GM21447 (cell line): ENCODE results near the gene CAPN5.

ENCODE experiments used
- ATAC-seq: cut with Tn5 transposase; IDR thresholded peaks from one replicate; pipeline ENCODE4 v1.9.1; 2021; ENCODE audit not compliant: unreplicated experiment

Gene CAPN5

DNA sequence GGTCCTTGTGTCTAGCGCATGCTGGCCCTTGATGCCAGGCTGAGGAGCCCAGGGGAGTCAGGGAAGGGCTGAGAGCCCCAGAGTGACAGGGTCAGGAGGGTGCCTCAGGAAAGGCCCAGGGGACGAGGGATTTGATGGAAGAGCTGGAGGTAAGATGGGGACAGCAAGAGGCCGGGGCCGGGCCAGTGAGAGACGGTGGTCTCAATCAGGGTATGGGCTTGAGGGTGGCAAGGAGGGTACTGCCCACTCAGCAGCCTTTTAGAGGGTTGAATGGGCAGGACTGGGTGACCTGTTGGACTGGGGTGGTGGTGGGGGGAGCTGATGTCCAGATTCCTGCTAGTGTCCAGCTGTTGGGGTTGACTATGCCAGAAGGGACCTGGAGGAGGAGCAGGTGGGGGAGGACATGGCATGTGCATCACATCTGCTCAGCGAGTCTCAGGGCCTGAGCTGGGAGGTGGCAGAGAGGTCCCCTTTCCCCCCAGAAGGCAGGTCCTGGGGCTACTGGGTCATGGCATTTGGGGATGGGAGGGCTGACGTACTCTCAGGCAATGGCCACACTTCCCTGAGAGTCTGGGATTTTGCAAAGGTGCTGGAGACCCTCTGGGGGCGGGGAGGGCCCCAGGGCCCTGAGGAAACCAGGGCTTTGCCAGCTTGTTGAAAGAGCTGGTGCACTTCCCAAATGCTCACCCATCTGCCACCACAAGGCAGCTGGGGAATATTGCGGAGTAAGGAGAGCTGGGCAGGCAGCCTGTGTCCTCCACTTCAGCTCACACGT lies 79.7 kb downstream of the CAPN5 start:
- ATAC-seq: no peak

- no peak for ATAC-seq
Measured at GRCh38 chr11:77147036-77147315, 80.2 kb downstream of the CAPN5 start.

DNA sequence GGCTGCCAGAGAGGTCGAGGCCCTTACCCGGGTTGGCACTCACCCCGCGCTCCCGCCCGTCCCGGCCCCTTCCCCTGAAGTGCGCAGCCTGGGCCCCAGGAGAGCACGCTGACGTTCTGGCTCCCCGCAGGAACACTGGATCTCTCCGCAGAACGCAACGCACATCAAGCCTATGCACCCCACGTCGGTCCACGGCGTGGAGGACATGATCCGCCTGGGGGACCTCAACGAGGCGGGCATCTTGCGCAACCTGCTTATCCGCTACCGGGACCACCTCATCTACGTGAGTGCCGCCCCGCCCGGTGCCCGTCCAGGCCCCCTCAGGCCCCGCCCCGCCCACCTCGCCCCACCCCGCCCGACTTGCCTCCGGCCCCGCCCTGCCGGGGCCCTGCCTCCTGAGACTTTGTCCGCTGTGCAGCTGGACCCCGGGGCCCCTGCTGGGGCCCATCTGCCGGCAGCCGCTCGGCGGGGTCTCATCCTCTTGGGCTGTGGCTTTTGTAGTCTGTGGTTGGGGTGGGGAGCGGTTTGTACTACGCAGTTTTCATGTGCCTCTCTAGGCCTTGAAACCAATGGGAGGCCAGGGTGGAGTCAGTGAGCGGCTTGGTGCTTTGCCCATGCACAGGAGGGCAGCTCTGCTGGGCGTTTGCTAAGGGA lies 81.0 kb downstream of the CAPN5 start:
- no peak for ATAC-seq

DNA sequence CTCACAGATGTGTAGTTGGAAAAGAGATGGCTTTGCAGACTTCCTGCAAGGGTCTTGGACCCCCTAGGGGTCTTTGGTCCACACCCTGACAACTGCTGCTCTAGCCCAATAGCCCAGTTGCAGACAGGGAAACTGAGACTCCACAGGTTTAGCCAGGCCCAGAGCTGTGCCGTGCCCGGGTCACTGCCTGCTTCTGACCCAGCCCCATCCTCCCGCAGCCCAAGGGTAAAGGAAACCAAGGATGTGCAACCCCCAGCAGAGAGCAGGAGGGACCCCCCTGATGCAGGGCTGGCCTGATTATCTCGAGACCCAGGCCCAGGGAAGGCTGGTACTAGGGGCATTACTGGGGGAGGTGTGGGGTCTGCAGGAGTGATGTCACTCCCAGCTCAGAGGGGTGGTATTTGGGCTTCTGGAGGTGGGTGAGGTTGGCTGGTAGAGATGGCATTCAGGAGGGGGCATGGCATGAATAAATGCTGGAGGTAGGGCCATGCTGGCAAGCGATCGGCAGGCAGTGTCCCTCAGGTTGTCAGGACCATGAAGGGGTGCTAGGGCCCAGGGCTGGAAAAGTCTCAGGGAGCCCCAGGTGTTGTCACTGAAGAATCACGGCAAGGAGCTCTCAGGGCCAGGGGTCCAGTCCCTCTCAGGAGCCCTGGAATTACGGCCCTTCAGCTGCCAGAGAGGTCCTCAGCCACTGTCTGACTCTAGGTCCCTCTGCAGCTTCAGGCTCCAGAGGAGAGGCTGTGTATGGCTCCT lies 82.4 kb downstream of the CAPN5 start:
- no peak for ATAC-seq

GRCh38 chr11:77149716-77150392 lies 83.1 kb downstream of the CAPN5 start:
- ATAC-seq: no peak

DNA sequence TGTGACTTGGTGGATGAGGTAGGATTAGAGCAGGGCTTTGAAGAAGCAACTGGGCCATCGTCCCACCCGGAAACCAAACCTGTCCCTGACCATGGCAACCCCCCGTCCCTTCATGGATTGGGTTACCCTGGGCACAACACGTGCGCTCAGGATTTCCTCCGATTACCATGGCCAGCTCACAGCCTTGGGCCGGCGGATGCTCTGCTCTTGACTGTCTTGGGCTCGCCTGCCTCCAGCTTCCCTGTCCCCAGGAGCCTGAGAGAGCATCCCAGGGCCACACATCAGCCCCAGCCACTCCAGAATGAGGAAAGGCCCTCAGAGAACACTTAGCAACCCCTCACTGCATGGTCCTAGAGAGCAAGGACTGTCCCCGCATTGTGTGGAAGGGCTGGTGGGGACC lies 84.1 kb downstream of the CAPN5 start:
- no peak for ATAC-seq

DNA sequence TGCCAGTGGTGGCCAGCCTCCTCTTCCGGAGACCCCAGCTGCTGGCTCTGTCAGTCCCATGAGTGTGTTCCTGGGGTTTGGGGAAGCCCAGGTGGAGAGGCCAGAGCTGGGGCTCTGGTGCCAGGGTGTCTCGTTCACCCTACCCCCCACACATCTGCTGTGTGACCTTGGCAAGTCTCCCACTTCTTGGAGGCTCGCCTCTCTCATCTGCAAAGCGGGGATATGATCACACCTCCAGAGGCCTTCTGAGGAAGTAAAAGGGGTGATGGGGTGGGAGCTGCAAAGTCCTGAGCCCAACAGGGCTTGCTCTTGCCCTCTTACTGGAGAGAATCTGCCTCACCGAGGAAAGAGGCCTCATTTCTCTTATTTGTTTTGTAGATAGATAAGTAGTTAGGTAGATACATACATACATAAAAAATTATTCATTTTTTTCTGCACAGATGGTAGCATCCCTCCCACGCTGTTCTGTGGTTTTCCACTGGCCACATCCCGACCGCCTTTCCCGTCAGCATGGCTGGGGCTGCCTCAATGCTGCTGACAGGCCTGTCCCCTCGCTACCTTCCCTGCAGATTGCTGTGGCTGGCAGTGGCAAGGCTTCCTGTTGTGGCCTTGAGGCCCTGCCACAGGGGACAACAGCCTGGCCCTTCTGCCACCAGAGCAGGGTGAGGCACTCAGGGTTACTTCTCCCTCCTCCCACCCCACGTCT lies 85.2 kb downstream of the CAPN5 start:
- no peak for ATAC-seq

- no peak for ATAC-seq
Measured at GRCh38 chr11:77152846-77153245, 86.1 kb downstream of the CAPN5 start.

- no peak for ATAC-seq
Measured at GRCh38 chr11:77153276-77154185, 86.8 kb downstream of the CAPN5 start.

DNA sequence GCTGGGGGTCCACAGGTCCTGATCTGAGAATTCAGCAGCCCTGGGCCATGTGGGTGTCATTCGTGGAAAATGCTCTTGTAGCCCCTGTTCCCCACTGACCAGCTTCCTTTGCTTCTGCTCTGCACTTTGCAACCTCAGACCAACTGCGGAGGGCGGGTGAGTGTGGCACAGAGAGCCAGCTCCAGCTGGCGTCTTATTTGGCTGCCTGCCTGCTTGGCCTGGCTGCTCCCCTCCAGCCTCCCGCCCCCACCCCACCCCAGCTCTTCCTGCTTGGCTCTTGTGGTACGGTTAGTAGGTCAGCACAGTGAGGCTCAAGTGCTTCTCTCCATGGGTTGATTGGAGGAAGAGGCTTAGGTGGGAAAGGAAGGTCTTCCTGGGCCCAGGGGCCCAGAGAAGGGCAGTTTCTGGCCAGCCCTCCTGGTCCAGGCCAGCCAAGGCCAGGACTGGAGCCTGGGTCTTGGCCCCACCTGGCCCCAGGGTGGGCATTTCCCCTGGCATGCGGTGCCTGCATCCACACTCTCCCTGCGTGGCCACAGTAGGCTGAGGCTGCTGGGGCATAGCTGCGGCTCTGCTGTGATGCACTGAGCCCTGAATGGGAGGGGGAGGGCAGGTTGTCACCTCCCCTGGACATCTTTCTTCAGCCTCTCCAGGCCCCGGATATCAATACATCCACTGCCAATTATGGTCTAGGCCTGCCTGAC lies 87.8 kb downstream of the CAPN5 start:
- ATAC-seq: no peak

DNA sequence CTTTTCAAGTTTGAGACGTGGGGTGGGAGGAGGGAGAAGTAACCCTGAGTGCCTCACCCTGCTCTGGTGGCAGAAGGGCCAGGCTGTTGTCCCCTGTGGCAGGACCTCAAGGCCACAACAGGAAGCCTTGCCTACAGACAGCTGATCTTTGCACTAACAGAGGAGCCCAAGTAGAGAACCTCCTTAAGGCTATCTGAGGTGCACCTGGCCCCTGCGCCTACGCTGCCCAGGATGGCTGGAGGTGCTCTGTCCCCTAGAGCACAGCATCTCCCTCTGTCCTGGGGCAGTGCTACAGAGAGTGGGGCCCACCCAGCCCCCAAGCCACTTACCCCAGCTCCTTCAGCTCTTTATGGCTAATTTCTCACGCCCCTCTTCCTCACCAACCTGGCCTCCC lies 88.3 kb downstream of the CAPN5 start:
- ATAC-seq: no peak

DNA sequence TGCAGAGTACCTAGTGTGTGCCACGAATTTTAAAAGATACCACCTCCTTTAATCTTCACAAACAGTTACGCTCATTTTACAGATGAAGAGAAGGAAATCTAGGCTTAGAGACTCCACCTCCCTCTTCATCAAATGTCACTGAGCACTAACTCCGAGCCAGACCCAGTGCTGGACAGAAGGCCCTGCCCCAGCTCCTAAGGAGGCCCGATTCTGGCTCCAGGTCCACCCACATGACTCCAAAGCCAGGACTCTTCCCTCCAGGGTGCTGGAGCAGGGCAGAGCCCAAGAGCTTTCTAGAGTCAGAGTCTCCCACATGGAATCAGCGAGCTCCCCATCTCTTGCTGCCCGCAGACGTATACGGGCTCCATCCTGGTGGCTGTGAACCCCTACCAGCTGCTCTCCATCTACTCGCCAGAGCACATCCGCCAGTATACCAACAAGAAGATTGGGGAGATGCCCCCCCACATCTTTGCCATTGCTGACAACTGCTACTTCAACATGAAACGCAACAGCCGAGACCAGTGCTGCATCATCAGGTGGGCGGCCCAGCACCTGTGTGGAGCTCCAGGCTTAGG lies 88.9 kb downstream of the CAPN5 start:
- no peak for ATAC-seq

DNA sequence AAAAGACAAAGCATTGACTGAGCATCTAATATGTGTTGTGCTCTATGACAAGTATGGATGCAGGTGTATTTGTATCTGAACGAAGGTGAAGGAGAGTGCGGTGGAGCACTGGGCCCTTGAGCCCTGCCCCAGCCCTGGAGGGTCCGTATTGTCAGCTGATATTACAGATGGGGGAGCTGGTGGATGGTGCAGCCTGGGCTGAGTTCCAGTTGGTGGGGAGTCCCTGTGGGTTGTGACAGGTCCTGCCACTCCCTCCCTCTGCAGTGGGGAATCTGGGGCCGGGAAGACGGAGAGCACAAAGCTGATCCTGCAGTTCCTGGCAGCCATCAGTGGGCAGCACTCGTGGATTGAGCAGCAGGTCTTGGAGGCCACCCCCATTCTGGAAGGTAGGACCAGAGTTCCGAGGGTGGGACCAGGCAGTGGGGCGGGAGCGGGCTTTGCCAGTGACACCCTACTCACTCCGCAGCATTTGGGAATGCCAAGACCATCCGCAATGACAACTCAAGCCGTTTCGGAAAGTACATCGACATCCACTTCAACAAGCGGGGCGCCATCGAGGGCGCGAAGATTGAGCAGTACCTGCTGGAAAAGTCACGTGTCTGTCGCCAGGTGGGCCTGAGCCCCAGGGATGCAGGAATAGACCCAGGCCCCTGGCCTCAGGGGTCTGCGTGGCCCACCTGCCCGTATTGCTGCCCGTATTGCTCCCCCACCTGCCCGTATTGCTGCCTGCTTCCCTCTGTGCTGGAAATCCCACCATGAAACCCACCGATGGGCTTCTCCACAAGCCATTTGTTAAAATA lies 89.8 kb downstream of the CAPN5 start:
- no peak for ATAC-seq

DNA sequence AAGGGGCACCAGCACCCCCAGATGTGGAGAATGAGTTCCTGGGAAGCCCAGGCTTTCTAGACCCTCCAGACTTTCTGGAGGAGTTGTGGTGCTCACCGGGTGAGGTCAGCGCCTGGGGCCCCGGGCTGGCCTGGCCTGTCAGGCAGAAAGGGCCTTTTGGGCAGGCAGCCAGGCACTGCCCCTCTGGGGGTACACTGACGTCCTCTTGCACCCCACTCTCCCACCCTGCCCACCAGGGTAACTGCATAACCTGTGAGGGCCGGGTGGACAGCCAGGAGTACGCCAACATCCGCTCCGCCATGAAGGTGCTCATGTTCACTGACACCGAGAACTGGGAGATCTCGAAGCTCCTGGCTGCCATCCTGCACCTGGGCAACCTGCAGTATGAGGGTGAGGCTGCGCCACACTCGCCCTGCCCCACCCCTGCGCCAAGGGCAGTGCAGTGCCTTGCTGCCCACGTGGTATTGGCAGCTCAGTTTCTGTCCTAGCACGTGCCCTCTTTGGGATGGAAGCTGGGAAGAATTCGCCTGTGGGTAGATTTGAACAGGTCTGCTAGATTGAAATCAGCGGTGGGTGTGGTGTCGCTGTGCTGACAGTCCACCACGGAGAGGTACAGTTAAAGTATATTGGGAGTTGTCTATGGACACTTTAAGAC lies 91.4 kb downstream of the CAPN5 start:
- no peak for ATAC-seq

DNA sequence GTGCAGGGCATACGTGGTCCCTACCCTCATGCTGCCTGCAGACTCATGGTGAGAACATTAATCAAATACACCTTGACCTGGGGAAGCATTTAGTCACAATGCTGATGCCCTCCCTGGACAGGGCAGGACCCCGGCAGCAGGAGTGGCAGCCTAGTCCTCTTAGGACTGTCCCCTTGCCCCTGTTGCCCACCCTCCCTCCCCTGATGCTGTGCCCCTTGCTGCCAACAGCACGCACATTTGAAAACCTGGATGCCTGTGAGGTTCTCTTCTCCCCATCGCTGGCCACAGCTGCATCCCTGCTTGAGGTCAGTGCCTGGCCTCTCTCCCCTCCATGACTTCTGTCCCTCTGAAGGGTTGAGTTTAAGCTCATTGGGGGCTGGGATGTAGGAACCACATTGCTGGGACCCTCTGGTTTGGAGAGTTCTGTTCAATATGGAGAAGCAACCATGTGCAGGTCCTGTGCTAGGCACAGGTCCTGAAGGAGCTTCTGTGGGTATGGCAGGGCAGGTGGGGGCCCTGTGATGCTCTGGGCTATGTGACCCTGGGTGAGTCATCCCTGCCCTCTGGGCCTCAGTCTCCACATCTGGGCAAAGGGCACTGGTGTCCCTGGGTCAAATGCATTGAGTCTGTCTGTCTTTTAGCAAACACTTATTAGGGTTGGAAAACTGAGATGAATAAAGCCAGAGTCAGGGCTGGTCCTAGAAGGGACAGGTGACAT lies 92.6 kb downstream of the CAPN5 start:
- ATAC-seq: no peak

DNA sequence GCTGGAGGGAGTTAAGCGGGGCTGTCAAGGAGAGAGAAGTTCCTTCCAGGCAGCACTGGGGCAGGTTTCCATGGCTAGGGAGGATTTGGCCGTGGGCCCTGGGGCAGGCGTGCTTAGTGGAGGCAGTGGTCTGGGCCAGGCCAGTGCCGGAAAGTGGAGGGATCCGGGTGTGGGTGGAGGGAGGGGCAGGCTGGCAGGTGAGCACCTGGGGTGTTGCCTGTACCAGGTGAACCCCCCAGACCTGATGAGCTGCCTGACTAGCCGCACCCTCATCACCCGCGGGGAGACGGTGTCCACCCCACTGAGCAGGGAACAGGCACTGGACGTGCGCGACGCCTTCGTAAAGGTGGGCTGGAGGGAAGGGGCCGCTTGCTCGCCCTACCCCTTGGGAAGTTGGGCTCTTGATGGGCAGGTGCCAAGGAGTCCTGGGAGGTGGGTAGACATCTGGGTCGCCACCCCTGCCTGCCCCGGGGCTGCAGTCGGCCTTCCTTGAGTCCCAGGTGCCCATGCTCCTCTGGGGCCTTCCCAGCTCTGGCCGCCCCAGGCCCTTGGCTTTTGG lies 93.2 kb downstream of the CAPN5 start:
- no peak for ATAC-seq

GRCh38 chr11:77163271-77163670 lies 96.5 kb downstream of the CAPN5 start:
- ATAC-seq: no peak
